ENCODE data around the gene FBXO24. TPM values are rescaled to one million over a fixed set of nuclear protein-coding genes. Genes with fewer than 3 reads are reported as not detected.

The FBXO24 gene
- total and polyA plus RNA-seq, 9 of the 15 experiments (the other 6 are each of a cell fraction or from before 2014, with no cell fraction given), result 0.17 to 0.95 (median 0.50) TPM

DNA sequence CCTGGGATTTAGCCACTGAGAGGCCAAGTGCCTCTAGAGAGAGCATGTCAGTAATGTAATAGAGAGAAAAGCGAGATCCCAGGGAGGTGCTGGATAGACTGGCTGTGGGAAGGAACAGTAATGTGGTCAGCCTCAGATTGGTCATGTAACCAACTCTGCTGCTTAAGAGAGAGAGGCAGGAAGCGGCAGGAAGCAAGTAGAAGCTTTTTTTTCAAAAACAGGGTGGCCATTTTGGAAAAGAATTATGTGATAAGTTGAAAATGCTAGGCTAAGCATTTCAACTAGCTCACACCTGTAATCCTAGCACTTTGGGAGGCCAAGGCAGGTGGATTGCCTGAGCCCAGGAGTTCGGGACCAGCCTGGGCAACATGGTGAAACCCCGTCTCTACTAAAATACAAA is 12.3 kb downstream of the FBXO24 start:
- no TSS peak for BruUV-seq (replicated peaks)
- TF ChIP-seq ARID1B (IDR thresholded peaks at IDR 0.05) (no peak), YY1 (IDR thresholded peaks at IDR 0.05; ENCODE audit: borderline replicate concordance in 1 of 3, control insufficient read depth in 1 of 3, extremely low read depth in 1 of 3, insufficient read depth in 3 of 3, insufficient read length in 1 of 3, insufficient replicate concordance in 2 of 3, low read depth in 1 of 3, low read length in 2 of 3) (peak in 1 of 3 experiments; percentile 76), ELF2 (CRISPR knock-in tag; IDR thresholded peaks at IDR 0.05) (no peak), MAZ (CRISPR knock-in tag; conservative IDR thresholded peaks at IDR 0.05 in 1 of 2, IDR thresholded peaks at IDR 0.05 in 1 of 2) (no peak), NR2C2 (CRISPR knock-in tag; IDR thresholded peaks at IDR 0.05) (no peak), NR2C2 (tag; IDR thresholded peaks at IDR 0.05) (no peak), ZNF197 (CRISPR knock-in tag; IDR thresholded peaks at IDR 0.05; ENCODE audit: low read depth) (no peak), U2AF2 (optimal IDR thresholded peaks at IDR 0.05; ENCODE audit: low read depth, low read length) (no peak), POLR2A (conservative IDR thresholded peaks at IDR 0.05) (no peak), C11orf30 (IDR thresholded peaks at IDR 0.05; ENCODE audit: low read depth) (0 out of 2 replicates have a peak, but pooled peaks have one; percentile 18), MXI1 (IDR thresholded peaks at IDR 0.05; ENCODE audit: low read depth, low read length) (no peak), ZNF316 (IDR thresholded peaks at IDR 0.05) (peak; percentile 75), BDP1 (IDR thresholded peaks at IDR 0.05; ENCODE audit: insufficient read depth, insufficient read length) (no peak), SMARCB1 (IDR thresholded peaks at IDR 0.05; ENCODE audit: insufficient read length, low read depth) (no peak), ZNF174 (CRISPR knock-in tag; IDR thresholded peaks at IDR 0.05) (no peak), MYBL2 (IDR thresholded peaks at IDR 0.05; ENCODE audit: low read depth) (no peak), MYBL2 (CRISPR knock-in tag; IDR thresholded peaks at IDR 0.05; ENCODE audit: borderline replicate concordance) (no peak), EZH2 (IDR thresholded peaks at IDR 0.05; ENCODE audit: borderline replicate concordance, low read depth, low read length) (no peak), ZNF384 (IDR thresholded peaks at IDR 0.05; ENCODE audit: low read depth, low read length) (peak; percentile 38; the same call in 1 of the 2 replicates), ZNF444 (CRISPR knock-in tag; IDR thresholded peaks at IDR 0.05) (no peak), PCBP2 (IDR thresholded peaks at IDR 0.05; ENCODE audit: low read depth, low read length, poor library complexity, severe bottlenecking) (no peak)
- TF ChIP-seq, protein P1, sequence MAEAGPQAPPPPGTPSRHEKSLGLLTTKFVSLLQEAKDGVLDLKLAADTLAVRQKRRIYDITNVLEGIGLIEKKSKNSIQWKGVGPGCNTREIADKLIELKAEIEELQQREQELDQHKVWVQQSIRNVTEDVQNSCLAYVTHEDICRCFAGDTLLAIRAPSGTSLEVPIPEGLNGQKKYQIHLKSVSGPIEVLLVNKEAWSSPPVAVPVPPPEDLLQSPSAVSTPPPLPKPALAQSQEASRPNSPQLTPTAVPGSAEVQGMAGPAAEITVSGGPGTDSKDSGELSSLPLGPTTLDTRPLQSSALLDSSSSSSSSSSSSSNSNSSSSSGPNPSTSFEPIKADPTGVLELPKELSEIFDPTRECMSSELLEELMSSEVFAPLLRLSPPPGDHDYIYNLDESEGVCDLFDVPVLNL (CRISPR knock-in tag; IDR thresholded peaks at IDR 0.05; ENCODE audit: low read depth), result no peak
- TF ChIP-seq, protein P2, sequence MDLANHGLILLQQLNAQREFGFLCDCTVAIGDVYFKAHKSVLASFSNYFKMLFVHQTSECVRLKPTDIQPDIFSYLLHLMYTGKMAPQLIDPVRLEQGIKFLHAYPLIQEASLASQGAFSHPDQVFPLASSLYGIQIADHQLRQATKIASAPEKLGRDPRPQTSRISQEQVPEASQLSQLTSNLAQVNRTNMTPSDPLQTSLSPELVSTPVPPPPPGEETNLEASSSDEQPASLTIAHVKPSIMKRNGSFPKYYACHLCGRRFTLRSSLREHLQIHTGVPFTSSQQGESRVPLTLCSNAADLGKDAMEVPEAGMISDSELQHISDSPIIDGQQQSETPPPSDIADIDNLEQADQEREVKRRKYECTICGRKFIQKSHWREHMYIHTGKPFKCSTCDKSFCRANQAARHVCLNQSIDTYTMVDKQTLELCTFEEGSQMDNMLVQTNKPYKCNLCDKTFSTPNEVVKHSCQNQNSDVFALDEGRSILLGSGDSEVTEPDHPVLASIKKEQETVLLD (IDR thresholded peaks at IDR 0.05), result no peak

More for the DNA sequence above, 12.3 kb downstream of the FBXO24 start:
- Histone ChIP-seq H2AFZ (ENCODE audit: low read depth, low read length) (peak overlapping the region; percentile 75), H3K27me3 (ENCODE audit: control insufficient read depth in 2 of 2, insufficient read depth in 2 of 2, low read length in 2 of 2) (no peaks in the 10 kb centered on the region), H3K4me3 (no peak overlapping the region), H3K9ac (ENCODE audit: insufficient read depth in 1 of 2, low read depth in 2 of 2, low read length in 2 of 2) (peak overlapping the region in 1 of 2 experiments; percentile 77; a peak in 1 of 4 replicates), H3K4me2 (ENCODE audit: insufficient read depth, low read length) (no peak overlapping the region), H3K4me1 (replicated peaks in 1 of 2; ENCODE audit: control insufficient read depth in 2 of 2, insufficient read depth in 2 of 2, low read length in 2 of 2) (peaks cover 19 to 35% of the 10 kb centered on the region in 2 experiments), H3K9me1 (ENCODE audit: control insufficient read depth, insufficient read depth, low read length) (peaks cover 5% of the 10 kb centered on the region), H4K20me1 (replicated peaks; ENCODE audit: control insufficient read depth, insufficient read depth, low read length) (no peaks in the 10 kb centered on the region), H3K36me3 (ENCODE audit: control insufficient read depth, insufficient read depth, low read length) (no peaks in the 10 kb centered on the region), H3K79me2 (ENCODE audit: control insufficient read depth, insufficient read depth, low read length) (no peaks in the 10 kb centered on the region), H3K27ac (ENCODE audit: extremely low read depth, low read depth, low read length) (peak overlapping the region; percentile 33; the same call in 1 of the 3 replicates), H3K9me3 (replicated peaks; ENCODE audit: control insufficient read depth, insufficient read depth, low read depth, low read length) (no peaks in the 10 kb centered on the region)
- intact Hi-C loops (cut with micrococcal nuclease), result no loop called here
- in situ Hi-C loops (cut with MboI), result no loop called here
- ChIA-PET POLR2A (interaction anchor here (1.0 to 1.3 kb wide), 2 partner anchors 12 to 14 kb away, joined by 3 read pairs; partner anchors contain the start of gene MOSPD3), CTCF (ENCODE audit: low intra/inter-chr PET ratio) (no interaction called here)
- DNase-seq (ENCODE audit: extremely low read depth in 1 of 4, low spot score in 3 of 4) (no peak), FAIRE-seq (peak; percentile 37), ATAC-seq (no peak)
- WGBS (ENCODE audit: insufficient coverage, low coverage, missing lambda C conversion rate), result 60% methylated on average over 4 of the region's 4 CpGs
